Measurements from ENCODE around the gene KCNIP3.
"Not testable (repeated sequence)": the region's sequence is repeated elsewhere in the genome, so short reads cannot be mapped to it uniquely, and the experiment has no call there.

- not testable (repeated sequence) for TF ChIP-seq CTCF (conservative IDR thresholded peaks at IDR 0.05); EZH2 (IDR thresholded peaks at IDR 0.05; ENCODE audit: low read depth)
Measured at GRCh38 chr2:95402004-95402369, 104.8 kb downstream of the KCNIP3 start.
